Calu3 (cell line): Measurements from ENCODE around the gene KRT7. TPM values are rescaled to one million over a fixed set of nuclear protein-coding genes. Genes with fewer than 3 reads are reported as not detected.

ENCODE experiments used
- BruUV-seq: library from RNA; stranded (reverse); fragments of 400-500 nt; replicated peaks from 2 replicates; lab custom pipeline; 2021; lab: Mats Ljungman, UMichigan
- CTCF ChIA-PET: fragments of 300-600 bp; sonication (Branson Sonifier 250); formaldehyde crosslinking; loops from one replicate; lab custom pipeline; 2022; ENCODE audit warnings: antibody characterized with exemption; lab: Charles Lee
- DNase-seq: peaks from one replicate; pipeline ENCODE4 v3.0.0; 2022
- H3K27ac Mint-ChIP-seq: one replicate; pipeline ENCODE4 v1.8.0; 2022; ENCODE audit warnings: mixed read lengths; ENCODE audit not compliant: unreplicated experiment
- H3K27me3 Mint-ChIP-seq: one replicate; pipeline ENCODE4 v1.8.0; 2022; ENCODE audit warnings: mixed read lengths; ENCODE audit not compliant: unreplicated experiment
- H3K36me3 Mint-ChIP-seq: one replicate; pipeline ENCODE4 v1.8.0; 2022; ENCODE audit warnings: mild to moderate bottlenecking, moderate library complexity, mixed read lengths; ENCODE audit not compliant: insufficient read depth, unreplicated experiment
- H3K4me1 Mint-ChIP-seq: one replicate; pipeline ENCODE4 v1.8.0; 2022; ENCODE audit warnings: mild to moderate bottlenecking, low read depth, mixed read lengths; ENCODE audit not compliant: unreplicated experiment
- H3K4me3 Mint-ChIP-seq: one replicate; pipeline ENCODE4 v1.8.0; 2022; ENCODE audit warnings: mild to moderate bottlenecking, low read depth, moderate library complexity, mixed read lengths; ENCODE audit not compliant: unreplicated experiment
- H3K9me3 Mint-ChIP-seq: one replicate; pipeline ENCODE4 v1.8.0; 2022; ENCODE audit warnings: low read depth, mixed read lengths; ENCODE audit not compliant: unreplicated experiment
- CTCF ChIP-seq: fragments of 200-600 bp; IDR thresholded peaks from one replicate; pipeline ENCODE4 v1.8.0; 2022; ENCODE audit warnings: antibody characterized with exemption; ENCODE audit not compliant: unreplicated experiment
- intact Hi-C: fragments of 100-400 bp; cut with micrococcal nuclease; formaldehyde crosslinking; loops from one replicate; pipeline ENCODE4 v1.10.0; 2022; ENCODE audit not compliant: unreplicated experiment
- total RNA-seq: library from RNA; stranded (reverse); gene quantifications from 2 replicates; pipeline ENCODE4 v1.2.3, GENCODE V29; 2022

The KRT7 gene
- total RNA-seq, 1 experiment from 2014 or later, result 2,828 TPM

- Mint-ChIP-seq H3K4me3 (no peak overlapping the region), H3K27ac (peak overlapping the region; percentile 43), H3K4me1 (peaks cover 9% of the 10 kb centered on the region), H3K36me3 (peaks cover 7% of the 10 kb centered on the region), H3K27me3 (peaks cover 13% of the 10 kb centered on the region), H3K9me3 (peaks cover 3% of the 10 kb centered on the region)
- no peak for TF ChIP-seq CTCF
- intact Hi-C loops, result no loop called here
- no peak for DNase-seq
- BruUV-seq, result no TSS peak
- CTCF ChIA-PET, result interaction anchor here (0.6 kb wide), 1 partner anchor 14 kb away, joined by 5 read pairs; no protein-coding TSS in a partner anchor
Observed at GRCh38 chr12:52295663-52296062, 62.6 kb downstream of the KRT7 start.

GRCh38 chr12:52296572-52297215 lies 63.7 kb downstream of the KRT7 start:
- H3K4me1 Mint-ChIP-seq, result peaks cover 9% of the 10 kb centered on the region
- CTCF ChIA-PET, result no interaction called here
- no peak overlapping the region for H3K4me3 Mint-ChIP-seq
- peaks cover 13% of the 10 kb centered on the region for H3K27me3 Mint-ChIP-seq
- intact Hi-C loops, result no loop called here
- DNase-seq, result no peak
- TF ChIP-seq CTCF, result no peak
- H3K36me3 Mint-ChIP-seq, result peaks cover 7% of the 10 kb centered on the region
- no peak overlapping the region for H3K27ac Mint-ChIP-seq
- H3K9me3 Mint-ChIP-seq, result peaks cover 3% of the 10 kb centered on the region
- no TSS peak for BruUV-seq

Other genes starting within 250 kb of the KRT7 start
- 0.34 TPM in 1 of 2 replicates, not detected in the other for gene TAMALIN, start 226.3 kb upstream of the KRT7 start, total RNA-seq
- gene NR4A1, start 181.8 kb upstream of the KRT7 start, total RNA-seq, result 18.0 and 18.9 TPM in 2 replicates
- gene ATG101, start 163.3 kb upstream of the KRT7 start, total RNA-seq, result 32.8 and 35.0 TPM in 2 replicates
- not detected in 2 replicates for gene SMIM41, start 153.5 kb upstream of the KRT7 start, total RNA-seq
- gene KRT80, start 41.2 kb upstream of the KRT7 start, total RNA-seq, result 32.7 and 45.5 TPM in 2 replicates
- 2.6 and 3.6 TPM in 2 replicates for gene KRT86, start 41.4 kb downstream of the KRT7 start, total RNA-seq
- 0.28 and 0.61 TPM in 2 replicates for gene KRT81, start 58.3 kb downstream of the KRT7 start, total RNA-seq
- not detected in 2 replicates for gene KRT83, start 88.2 kb downstream of the KRT7 start, total RNA-seq
- not detected in 2 replicates for gene KRT85, start 134.2 kb downstream of the KRT7 start, total RNA-seq
- not detected in 2 replicates for gene KRT84, start 152.4 kb downstream of the KRT7 start, total RNA-seq
- gene KRT82, start 173.1 kb downstream of the KRT7 start, total RNA-seq, result not detected in 2 replicates
- not detected in 2 replicates for gene KRT75, start 201.1 kb downstream of the KRT7 start, total RNA-seq
- gene KRT6B, start 218.9 kb downstream of the KRT7 start, total RNA-seq, result 2.2 and 5.6 TPM in 2 replicates
- not detected in 2 replicates for gene KRT6C, start 240.6 kb downstream of the KRT7 start, total RNA-seq